ENCODE measurements around the gene BACE1-AS.

Gene BACE1-AS

DNA sequence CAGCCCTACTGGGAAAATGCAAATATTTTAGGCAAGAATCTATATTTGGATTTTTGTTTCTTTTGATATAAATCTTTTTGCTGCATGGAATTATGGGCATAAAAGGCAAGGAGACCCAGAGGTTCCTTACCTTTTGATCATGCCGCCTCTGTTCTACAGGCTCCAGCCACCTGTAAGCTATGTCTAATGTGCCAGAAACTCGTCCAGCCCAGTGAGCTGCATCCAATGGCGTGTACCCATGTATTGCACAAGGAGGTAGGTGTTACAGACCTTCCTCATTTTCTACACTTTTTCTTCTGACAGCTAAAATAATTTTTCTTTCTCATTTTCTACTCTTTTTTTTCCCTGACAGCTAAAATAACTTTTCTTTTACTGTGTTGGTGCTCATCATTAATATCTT lies 8.2 kb upstream of the BACE1-AS start:
- intact Hi-C loops (cut with DNase I; ENCODE audit: low total_unique reads), result no loop called here
- peaks cover 55 to 87% (median 71%) of the 10 kb centered on the region in 3 donors for H3K36me3 ChIP-seq
- DNase-seq, result no peak
- no peak overlapping the region for H3K27ac ChIP-seq
- H3K4me1 ChIP-seq, result no peaks in the 10 kb centered on the region
- H3K27me3 ChIP-seq, result no peaks in the 10 kb centered on the region
- TF ChIP-seq, protein P1, sequence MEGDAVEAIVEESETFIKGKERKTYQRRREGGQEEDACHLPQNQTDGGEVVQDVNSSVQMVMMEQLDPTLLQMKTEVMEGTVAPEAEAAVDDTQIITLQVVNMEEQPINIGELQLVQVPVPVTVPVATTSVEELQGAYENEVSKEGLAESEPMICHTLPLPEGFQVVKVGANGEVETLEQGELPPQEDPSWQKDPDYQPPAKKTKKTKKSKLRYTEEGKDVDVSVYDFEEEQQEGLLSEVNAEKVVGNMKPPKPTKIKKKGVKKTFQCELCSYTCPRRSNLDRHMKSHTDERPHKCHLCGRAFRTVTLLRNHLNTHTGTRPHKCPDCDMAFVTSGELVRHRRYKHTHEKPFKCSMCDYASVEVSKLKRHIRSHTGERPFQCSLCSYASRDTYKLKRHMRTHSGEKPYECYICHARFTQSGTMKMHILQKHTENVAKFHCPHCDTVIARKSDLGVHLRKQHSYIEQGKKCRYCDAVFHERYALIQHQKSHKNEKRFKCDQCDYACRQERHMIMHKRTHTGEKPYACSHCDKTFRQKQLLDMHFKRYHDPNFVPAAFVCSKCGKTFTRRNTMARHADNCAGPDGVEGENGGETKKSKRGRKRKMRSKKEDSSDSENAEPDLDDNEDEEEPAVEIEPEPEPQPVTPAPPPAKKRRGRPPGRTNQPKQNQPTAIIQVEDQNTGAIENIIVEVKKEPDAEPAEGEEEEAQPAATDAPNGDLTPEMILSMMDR (IDR thresholded peaks at IDR 0.05), result no peak
- no peaks in the 10 kb centered on the region for H3K9me3 ChIP-seq
- no peak overlapping the region for H3K4me3 ChIP-seq

DNA sequence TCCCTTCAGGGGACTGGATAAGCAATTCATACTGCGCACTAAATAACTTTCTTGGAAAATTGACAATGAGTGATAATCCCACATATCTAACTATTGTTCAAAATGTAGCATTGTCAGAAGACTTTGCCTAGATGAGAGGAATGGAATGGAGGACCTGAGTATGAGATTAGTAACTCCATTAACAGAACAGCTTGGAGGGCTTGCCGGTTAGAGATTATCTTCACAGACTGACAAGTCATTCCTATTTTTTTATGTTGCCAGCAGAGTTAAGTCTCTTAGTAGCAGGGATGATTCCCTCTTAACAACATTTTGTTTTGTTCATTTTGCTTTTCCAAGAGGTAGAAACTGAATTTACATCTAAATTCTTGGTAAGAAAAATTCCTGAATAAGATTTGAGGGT lies 7.1 kb upstream of the BACE1-AS start:
- no peaks in the 10 kb centered on the region for H3K9me3 ChIP-seq
- H3K27me3 ChIP-seq, result no peaks in the 10 kb centered on the region
- no peak overlapping the region for H3K4me3 ChIP-seq
- peaks cover 64 to 98% (median 80%) of the 10 kb centered on the region in 3 donors for H3K36me3 ChIP-seq
- intact Hi-C loops (cut with DNase I; ENCODE audit: low total_unique reads), result no loop called here
- H3K4me1 ChIP-seq, result no peaks in the 10 kb centered on the region
- TF ChIP-seq, protein P1 (IDR thresholded peaks at IDR 0.05), result no peak
- no peak for DNase-seq
- H3K27ac ChIP-seq, result no peak overlapping the region

GRCh38 chr11:117286588-117286987 lies 4.6 kb upstream of the BACE1-AS start:
- TF ChIP-seq, protein P1 (IDR thresholded peaks at IDR 0.05), result no peak
- peaks cover 75 to 98% (median 89%) of the 10 kb centered on the region in 3 donors for H3K36me3 ChIP-seq
- intact Hi-C loops (cut with DNase I; ENCODE audit: low total_unique reads), result no loop called here
- H3K4me3 ChIP-seq, result no peak overlapping the region
- no peaks in the 10 kb centered on the region for H3K9me3 ChIP-seq
- no peaks in the 10 kb centered on the region for H3K27me3 ChIP-seq
- no peak for DNase-seq
- H3K27ac ChIP-seq, result no peak overlapping the region
- H3K4me1 ChIP-seq, result no peaks in the 10 kb centered on the region

DNA sequence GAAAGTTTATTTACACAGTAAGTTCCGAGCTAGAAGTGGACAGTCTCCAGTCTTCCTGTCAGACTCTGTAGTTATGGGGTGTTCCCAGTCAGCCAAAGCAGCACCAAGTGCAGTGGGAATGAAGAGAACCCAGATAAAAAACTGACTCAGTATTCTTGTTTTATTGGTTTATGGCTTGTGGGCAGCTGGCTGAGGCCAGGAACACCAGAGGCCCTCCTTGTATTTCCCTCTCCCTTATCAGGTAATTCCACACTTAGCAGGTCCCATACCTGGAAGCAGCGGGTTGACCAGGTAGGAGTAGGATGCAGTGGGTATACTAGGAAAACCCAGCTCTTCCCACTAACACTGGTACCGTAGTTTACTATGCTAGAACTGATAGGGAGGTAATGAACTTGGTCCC lies 3.5 kb upstream of the BACE1-AS start:
- H3K4me1 ChIP-seq, result no peaks in the 10 kb centered on the region
- H3K27ac ChIP-seq, result no peak overlapping the region
- TF ChIP-seq, protein P1 (IDR thresholded peaks at IDR 0.05), result no peak
- H3K4me3 ChIP-seq, result no peak overlapping the region
- peaks cover 65 to 98% (median 84%) of the 10 kb centered on the region in 3 donors for H3K36me3 ChIP-seq
- no peaks in the 10 kb centered on the region for H3K9me3 ChIP-seq
- DNase-seq, result no peak
- intact Hi-C loops (cut with DNase I; ENCODE audit: low total_unique reads), result no loop called here
- no peaks in the 10 kb centered on the region for H3K27me3 ChIP-seq

DNA sequence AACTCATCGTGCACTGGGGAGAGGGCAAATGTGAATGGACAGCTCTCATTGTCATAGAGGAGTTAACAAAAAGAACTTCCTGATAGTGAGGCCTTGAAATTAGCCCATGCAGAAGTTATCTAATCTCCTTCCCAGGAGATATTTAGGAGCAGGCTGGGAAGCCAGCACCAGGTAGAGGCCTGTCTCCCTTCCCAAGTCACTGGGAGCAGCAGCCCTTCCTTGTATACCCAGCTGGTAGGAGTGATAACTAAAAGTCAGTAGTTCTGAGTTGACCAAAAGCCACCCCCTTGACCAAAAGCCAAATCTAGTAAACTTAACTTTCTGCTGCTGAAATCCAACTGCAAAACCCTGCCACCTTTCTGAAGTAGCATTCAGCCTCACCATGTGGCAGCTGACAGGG lies 1.4 kb upstream of the BACE1-AS start:
- no peak overlapping the region for H3K27ac ChIP-seq
- H3K9me3 ChIP-seq, result no peaks in the 10 kb centered on the region
- TF ChIP-seq, protein P1 (IDR thresholded peaks at IDR 0.05), result no peak
- peaks cover 64 to 96% (median 78%) of the 10 kb centered on the region in 3 donors for H3K36me3 ChIP-seq
- no peaks in the 10 kb centered on the region for H3K4me1 ChIP-seq
- no peak overlapping the region for H3K4me3 ChIP-seq
- H3K27me3 ChIP-seq, result no peaks in the 10 kb centered on the region
- DNase-seq, result no peak
- intact Hi-C loops (cut with DNase I; ENCODE audit: low total_unique reads), result no loop called here

- DNase-seq, result no peak
- intact Hi-C loops (cut with DNase I; ENCODE audit: low total_unique reads), result no loop called here
- TF ChIP-seq, protein P1 (IDR thresholded peaks at IDR 0.05), result no peak
- H3K4me3 ChIP-seq, result no peak overlapping the region
- H3K27ac ChIP-seq, result no peak overlapping the region
- no peaks in the 10 kb centered on the region for H3K4me1 ChIP-seq
- H3K36me3 ChIP-seq, result peaks cover 51 to 87% (median 55%) of the 10 kb centered on the region in 3 donors
- no peaks in the 10 kb centered on the region for H3K9me3 ChIP-seq
- H3K27me3 ChIP-seq, result no peaks in the 10 kb centered on the region
These were observed 1.5 kb downstream of the BACE1-AS start for GRCh38 chr11:117292616-117293015.

Measured in tibial artery (tissue), 4 donors.